CD4-positive, CD25-positive, alpha-beta regulatory T cell (primary cell): ENCODE results near the gene ZNF443. TPM values are rescaled to one million over a fixed set of nuclear protein-coding genes. Genes with fewer than 3 reads are reported as not detected.
"Not testable (repeated sequence)": the region's sequence is repeated elsewhere in the genome, so short reads cannot be mapped to it uniquely, and the experiment has no call there.

Experiments
- ATAC-seq, 2 donors: fragments of 150-1000 bp; cut with Tn5 transposase; one replicate each; pipeline ENCODE4 v1.10.0; 2021; ENCODE audit warnings: low read depth in 2 of 2, moderate number of reproducible peaks in 2 of 2, moderate library complexity in 1 of 2
- DNase-seq, 3 donors: peaks; one replicate each; pipeline versions ENCODE4 v3.0.0 to v3.0.0-alpha.2; 2012 to 2022; ENCODE audit warnings: mixed read lengths in 1 of 3
- H3K27ac ChIP-seq: one replicate; pipeline ENCODE4 v1.7.0; 2013; ENCODE audit warnings: mild to moderate bottlenecking, low read length; ENCODE audit not compliant: insufficient read depth, poor library complexity, severe bottlenecking
- H3K27me3 ChIP-seq: one replicate; pipeline ENCODE4 v1.7.0; 2013; ENCODE audit warnings: low read length; ENCODE audit not compliant: control insufficient read depth, insufficient read depth
- H3K36me3 ChIP-seq: one replicate; pipeline ENCODE4 v1.7.0; 2013; ENCODE audit warnings: mild to moderate bottlenecking, low read length, moderate library complexity; ENCODE audit not compliant: control insufficient read depth, insufficient read depth
- H3K4me1 ChIP-seq: 2 replicates; pipeline ENCODE4 v1.7.0; 2013; ENCODE audit warnings: mild to moderate bottlenecking, low read length; ENCODE audit not compliant: insufficient read depth, control insufficient read depth, poor library complexity, severe bottlenecking
- H3K4me3 ChIP-seq: one replicate; pipeline ENCODE4 v1.7.0; 2013; ENCODE audit warnings: low read depth, mild to moderate bottlenecking, low read length, moderate library complexity
- H3K9me3 ChIP-seq, 2 experiments: 1 replicate in 1 of 2; 2 replicates in 1 of 2; pipeline ENCODE4 v1.7.0; 2013; ENCODE audit warnings: low read length in 2 of 2, mild to moderate bottlenecking in 1 of 2, moderate library complexity in 1 of 2; ENCODE audit not compliant: control insufficient read depth in 2 of 2
- H3K27ac Mint-ChIP-seq, 3 donors: one replicate each; pipeline ENCODE4 v1.8.0; 2020 to 2022; ENCODE audit warnings: mild to moderate bottlenecking in 3 of 3, mixed read lengths in 3 of 3, moderate library complexity in 2 of 3
- H3K27me3 Mint-ChIP-seq: one replicate; pipeline ENCODE4 v1.8.0; 2022; ENCODE audit warnings: mild to moderate bottlenecking, mixed read lengths
- H3K36me3 Mint-ChIP-seq: one replicate; pipeline ENCODE4 v1.8.0; 2020; ENCODE audit warnings: mixed read lengths
- H3K4me1 Mint-ChIP-seq, 4 donors: one replicate each; pipeline ENCODE4 v1.8.0; 2020 to 2022; ENCODE audit warnings: mixed read lengths in 4 of 4, mild to moderate bottlenecking in 1 of 4
- H3K4me3 Mint-ChIP-seq, 4 donors: one replicate each; pipeline ENCODE4 v1.8.0; 2020 to 2022; ENCODE audit warnings: mild to moderate bottlenecking in 4 of 4, mixed read lengths in 4 of 4, moderate library complexity in 3 of 4
- H3K9me3 Mint-ChIP-seq, 7 donors: one replicate each; pipeline ENCODE4 v1.8.0; 2020 to 2022; ENCODE audit warnings: mixed read lengths in 7 of 7, mild to moderate bottlenecking in 3 of 7, moderate library complexity in 2 of 7
- polyA plus RNA-seq, 4 donors: library from polyadenylated mRNA; unstranded; fragments of 300-500 nt; fragmentation: Illumina TruSeq; gene quantifications; one replicate each; pipeline ENCODE4 v1.2.3, GENCODE V29; 2021
- total RNA-seq: library from RNA; stranded (reverse); gene quantifications from one replicate; pipeline ENCODE4 v1.2.3, GENCODE V29; 2022

The ZNF443 gene
- total and polyA plus RNA-seq, 5 donors from 2014 or later, result 0.43 to 3.9 (median 2.0) TPM

DNA sequence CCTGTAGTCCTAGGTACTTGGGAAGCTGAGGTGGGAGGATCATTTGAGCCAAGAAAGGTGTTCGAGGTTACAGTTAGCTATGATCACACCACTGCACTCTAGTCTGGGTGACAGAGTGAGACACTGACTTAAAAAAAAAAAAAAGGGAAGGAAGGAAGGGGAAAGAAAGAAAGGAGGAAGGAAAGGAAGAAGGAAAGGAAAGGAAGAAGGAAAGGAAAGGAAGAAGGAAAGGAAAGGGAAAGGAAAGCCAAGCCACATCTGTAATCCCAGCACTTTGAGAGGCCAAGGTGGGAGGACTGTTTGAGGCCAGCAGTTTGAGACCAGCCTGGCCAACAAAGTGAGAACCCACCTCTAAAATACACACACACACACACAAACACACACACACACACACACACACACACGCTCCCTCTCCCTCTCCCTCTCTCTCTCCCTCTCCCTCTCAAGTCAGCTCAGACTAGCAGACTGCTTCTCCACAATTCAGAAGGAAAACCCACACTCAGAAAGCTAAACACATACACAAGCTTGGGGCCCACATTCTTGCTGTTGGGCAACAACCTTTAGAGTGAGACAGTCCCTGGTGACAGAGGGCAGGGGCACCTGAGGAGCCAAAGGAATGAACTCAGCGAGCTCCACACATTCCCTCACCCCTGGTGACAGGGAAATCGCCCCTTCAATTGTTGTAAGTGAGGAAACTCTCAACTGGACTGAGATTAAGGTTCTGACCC lies 41.1 kb upstream of the ZNF443 start:
- Mint-ChIP-seq H3K36me3 (no peaks in the 10 kb centered on the region), H3K27me3 (no peaks in the 10 kb centered on the region), H3K4me3 (peak overlapping the region; percentile 65 to 93 (median 70)), H3K9me3 (peaks cover 0 to 6% (median 0%) of the 10 kb centered on the region in 7 donors), H3K27ac (peak overlapping the region in 2 of 3 donors; percentile 57 to 83), H3K4me1 (peaks cover 16 to 52% (median 31%) of the 10 kb centered on the region in 4 donors)
- no peak overlapping the region for H3K4me3 ChIP-seq
- peaks cover 2 to 16% of the 10 kb centered on the region in 2 experiments for H3K9me3 ChIP-seq
- H3K36me3 ChIP-seq, result no peaks in the 10 kb centered on the region
- no peak for DNase-seq
- H3K27ac ChIP-seq, result no peak overlapping the region
- no peak for ATAC-seq
- H3K27me3 ChIP-seq, result no peaks in the 10 kb centered on the region
- peaks cover 23% of the 10 kb centered on the region for H3K4me1 ChIP-seq

DNA sequence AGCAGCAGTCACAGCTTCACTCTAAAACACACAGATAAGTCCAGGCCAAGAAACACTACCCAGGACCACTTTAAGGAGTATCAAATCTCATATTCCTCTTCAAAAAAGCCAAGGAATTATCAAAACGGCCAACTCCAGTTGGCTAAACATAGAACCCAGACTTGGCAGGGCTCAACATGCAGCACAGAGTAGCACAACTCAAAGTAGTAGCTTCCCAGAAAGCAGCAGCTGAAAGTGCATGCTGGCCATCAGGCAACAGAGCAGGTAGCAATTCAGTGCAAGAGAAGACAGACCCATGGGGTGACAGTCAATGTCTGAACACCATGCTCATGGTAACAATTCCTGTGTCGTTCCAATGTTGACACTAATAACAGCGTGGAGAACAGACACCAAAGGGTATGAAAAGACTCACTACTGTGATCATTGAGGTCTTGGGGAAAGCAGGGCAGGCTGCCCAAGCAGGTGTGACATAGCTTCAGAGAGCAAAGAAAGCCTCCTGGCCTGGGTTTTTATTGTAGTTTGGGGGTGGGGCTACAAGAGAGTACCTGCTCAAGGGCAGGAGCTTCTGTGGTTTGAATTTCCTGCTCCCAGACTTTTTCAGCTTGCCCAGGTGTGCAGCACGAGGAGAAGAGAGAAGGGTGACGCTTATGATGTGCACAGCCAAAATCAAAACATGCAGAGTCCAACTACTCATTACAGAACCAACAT lies 37.6 kb upstream of the ZNF443 start:
- ATAC-seq, result peak in 1 of 2 donors; percentile 25
- Mint-ChIP-seq H3K27ac (peak overlapping the region; percentile 20 to 83 (median 82)), H3K4me1 (peaks cover 14 to 46% (median 24%) of the 10 kb centered on the region in 4 donors)

DNA sequence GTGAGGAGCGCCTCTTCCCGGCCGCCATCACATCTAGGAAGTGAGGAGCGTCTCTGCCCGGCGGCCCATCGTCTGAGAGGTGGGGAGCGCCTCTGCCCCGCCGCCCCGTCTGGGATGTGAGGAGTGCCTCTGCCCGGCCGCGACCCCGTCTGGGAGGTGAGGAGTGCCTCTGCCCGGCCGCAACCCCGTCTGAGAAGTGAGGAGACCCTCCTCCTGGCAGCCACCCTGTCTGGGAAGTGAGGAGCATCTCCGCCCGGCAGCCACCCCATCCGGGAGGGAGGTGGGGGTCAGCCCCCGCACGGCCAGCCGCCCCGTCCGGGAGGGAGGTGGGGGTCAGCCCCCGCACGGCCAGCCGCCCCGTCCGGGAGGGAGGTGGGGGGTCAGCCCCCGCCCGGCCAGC lies 26.8 kb upstream of the ZNF443 start:
- not testable (repeated sequence) for H3K27me3 Mint-ChIP-seq, H3K27ac Mint-ChIP-seq, H3K4me1 ChIP-seq, H3K27me3 ChIP-seq, H3K4me3 Mint-ChIP-seq, H3K27ac ChIP-seq, H3K4me1 Mint-ChIP-seq, H3K4me3 ChIP-seq, ATAC-seq, DNase-seq
- Histone ChIP-seq H3K36me3 (peaks cover 27% of the 10 kb centered on the region), H3K9me3 (peaks cover 61 to 84% of the 10 kb centered on the region in 2 experiments)
- Mint-ChIP-seq H3K9me3 (peaks cover 0 to 56% (median 15%) of the 10 kb centered on the region in 7 donors), H3K36me3 (peaks cover 19% of the 10 kb centered on the region)

More for the DNA sequence above, 37.6 kb upstream of the ZNF443 start:
- Mint-ChIP-seq H3K9me3 (peaks cover 0 to 13% (median 1%) of the 10 kb centered on the region in 7 donors), H3K36me3 (peaks cover 3% of the 10 kb centered on the region), H3K4me3 (peak overlapping the region in 3 of 4 donors; percentile 29 to 81 (median 63)), H3K27me3 (no peaks in the 10 kb centered on the region)
- peak in 1 of 3 donors; percentile 20 for DNase-seq
- no peak overlapping the region for H3K4me3 ChIP-seq
- H3K27me3 ChIP-seq, result no peaks in the 10 kb centered on the region
- peaks cover 17 to 38% of the 10 kb centered on the region in 2 experiments for H3K9me3 ChIP-seq
- H3K27ac ChIP-seq, result no peak overlapping the region
- H3K36me3 ChIP-seq, result no peaks in the 10 kb centered on the region
- H3K4me1 ChIP-seq, result peaks cover 9% of the 10 kb centered on the region

DNA sequence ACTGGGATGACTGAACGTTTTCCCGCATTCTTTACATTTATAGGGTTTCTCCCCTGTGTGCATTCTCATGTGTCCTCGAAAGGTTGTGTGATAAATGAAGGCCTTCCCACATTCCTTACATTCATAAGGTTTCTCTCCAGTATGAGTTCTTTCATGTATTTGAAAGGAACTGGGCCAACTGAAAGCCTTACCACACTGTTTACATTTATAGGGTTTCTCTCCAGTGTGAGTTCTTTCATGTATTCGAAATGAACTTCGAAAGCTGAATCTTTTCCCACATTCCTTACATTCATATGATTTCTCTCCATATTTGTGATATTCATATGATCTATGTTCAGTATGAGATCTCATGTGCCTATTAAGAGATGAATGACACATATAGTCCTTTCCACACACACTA lies 24.4 kb upstream of the ZNF443 start:
- H3K27me3 Mint-ChIP-seq, result no peaks in the 10 kb centered on the region
- ATAC-seq (no peak), DNase-seq (no peak)
- H3K4me1 Mint-ChIP-seq, result peaks cover 0 to 1% (median 0%) of the 10 kb centered on the region in 4 donors
- no peak overlapping the region for H3K4me3 Mint-ChIP-seq
- Histone ChIP-seq H3K4me3 (no peak overlapping the region), H3K9me3 (peaks cover 65 to 76% of the 10 kb centered on the region in 2 experiments), H3K27me3 (no peaks in the 10 kb centered on the region), H3K4me1 (no peaks in the 10 kb centered on the region), H3K27ac (no peak overlapping the region), H3K36me3 (peaks cover 25% of the 10 kb centered on the region)
- peaks cover 27% of the 10 kb centered on the region for H3K36me3 Mint-ChIP-seq
- no peak overlapping the region for H3K27ac Mint-ChIP-seq
- peaks cover 0 to 61% (median 17%) of the 10 kb centered on the region in 7 donors for H3K9me3 Mint-ChIP-seq

DNA sequence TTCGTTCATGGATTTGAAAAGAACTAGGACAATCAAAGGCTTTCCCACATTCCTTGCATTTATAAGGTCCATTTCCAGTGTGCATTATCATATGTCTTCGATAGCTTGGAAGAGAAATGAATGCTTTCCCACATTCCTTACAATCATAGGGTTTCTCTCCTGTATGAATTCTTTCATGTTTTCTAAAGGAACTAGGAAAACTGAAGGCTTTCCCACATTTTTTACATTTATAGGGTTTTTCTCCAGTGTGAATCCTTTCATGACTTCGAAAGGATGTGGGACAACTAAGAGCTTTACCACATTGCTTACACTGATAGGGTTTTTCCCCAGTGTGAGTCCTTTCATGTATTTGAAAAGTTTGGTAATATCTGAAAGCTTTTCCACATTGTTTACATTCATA lies 23.9 kb upstream of the ZNF443 start:
- H3K4me1 Mint-ChIP-seq, result no peaks in the 10 kb centered on the region
- H3K27me3 ChIP-seq, result no peaks in the 10 kb centered on the region
- H3K4me3 ChIP-seq, result no peak overlapping the region
- H3K4me1 ChIP-seq, result no peaks in the 10 kb centered on the region
- H3K27ac Mint-ChIP-seq, result no peak overlapping the region
- DNase-seq, result no peak
- H3K36me3 Mint-ChIP-seq, result peaks cover 29% of the 10 kb centered on the region
- peaks cover 24% of the 10 kb centered on the region for H3K36me3 ChIP-seq
- ATAC-seq, result no peak
- H3K9me3 Mint-ChIP-seq, result peaks cover 0 to 59% (median 19%) of the 10 kb centered on the region in 7 donors
- no peak overlapping the region for H3K4me3 Mint-ChIP-seq
- no peaks in the 10 kb centered on the region for H3K27me3 Mint-ChIP-seq
- H3K27ac ChIP-seq, result no peak overlapping the region
- peaks cover 62 to 76% of the 10 kb centered on the region in 2 experiments for H3K9me3 ChIP-seq

DNA sequence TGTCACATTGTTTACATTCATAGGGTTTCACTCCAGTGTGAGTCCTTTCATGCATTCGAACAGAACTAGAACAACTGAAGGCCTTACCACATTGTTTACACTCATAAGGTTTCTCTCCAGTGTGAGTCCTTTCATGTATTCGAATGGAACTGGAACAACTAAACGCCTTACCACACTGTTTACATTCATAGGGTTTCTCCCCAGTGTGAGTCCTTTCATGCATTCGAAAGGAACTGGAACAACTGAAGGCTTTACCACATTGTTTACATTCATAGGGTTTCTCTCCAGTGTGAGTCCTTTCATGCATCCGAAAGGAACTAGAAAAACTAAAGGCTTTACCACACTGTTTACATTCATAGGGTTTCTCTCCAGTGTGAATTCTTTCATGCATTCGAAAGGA lies 23.3 kb upstream of the ZNF443 start:
- DNase-seq, H3K27ac Mint-ChIP-seq, H3K4me1 Mint-ChIP-seq, ATAC-seq, H3K4me1 ChIP-seq, H3K27me3 Mint-ChIP-seq, H3K4me3 Mint-ChIP-seq, H3K4me3 ChIP-seq, H3K27me3 ChIP-seq, H3K27ac ChIP-seq: not testable (repeated sequence)
- peaks cover 0 to 62% (median 24%) of the 10 kb centered on the region in 7 donors for H3K9me3 Mint-ChIP-seq
- peaks cover 36% of the 10 kb centered on the region for H3K36me3 Mint-ChIP-seq
- Histone ChIP-seq H3K9me3 (peaks cover 65 to 76% of the 10 kb centered on the region in 2 experiments), H3K36me3 (peaks cover 24% of the 10 kb centered on the region)

DNA sequence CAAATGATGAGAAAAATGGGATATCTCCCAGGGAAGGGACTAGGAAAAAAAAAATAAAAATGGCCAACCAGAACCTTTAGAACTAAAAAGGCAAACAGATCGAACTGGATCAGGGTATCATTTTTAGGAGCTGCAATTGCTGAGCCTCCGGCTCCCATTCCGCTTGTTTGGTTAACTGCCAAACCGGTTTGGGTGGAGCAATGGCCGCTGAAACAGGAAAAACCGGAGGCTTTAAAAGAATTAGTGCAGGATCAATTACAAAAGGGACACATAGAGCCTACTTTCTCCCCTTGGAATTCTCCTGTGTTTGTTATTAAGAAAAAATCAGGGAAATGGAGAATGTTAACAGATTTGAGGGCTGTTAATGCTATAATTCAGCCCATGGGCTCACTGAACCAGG lies 12.7 kb upstream of the ZNF443 start:
- no peak for ATAC-seq
- peaks cover 11% of the 10 kb centered on the region for H3K36me3 Mint-ChIP-seq
- H3K4me3 Mint-ChIP-seq, result no peak overlapping the region
- H3K36me3 ChIP-seq, result no peaks in the 10 kb centered on the region
- H3K27me3 ChIP-seq, result no peaks in the 10 kb centered on the region
- H3K27ac Mint-ChIP-seq, result no peak overlapping the region
- no peaks in the 10 kb centered on the region for H3K27me3 Mint-ChIP-seq
- no peaks in the 10 kb centered on the region for H3K4me1 ChIP-seq
- H3K9me3 Mint-ChIP-seq, result peaks cover 0 to 39% (median 22%) of the 10 kb centered on the region in 7 donors
- no peaks in the 10 kb centered on the region for H3K4me1 Mint-ChIP-seq
- peaks cover 30 to 63% of the 10 kb centered on the region in 2 experiments for H3K9me3 ChIP-seq
- H3K4me3 ChIP-seq, result no peak overlapping the region
- no peak overlapping the region for H3K27ac ChIP-seq
- DNase-seq, result no peak
